DMS79 treated with DMSO at 0.1 percent for 48 hours (cell line): ENCODE data around the gene NR4A2.
A peak's percentile ranks its signal among the peaks of the same experiment; 100 is the strongest.

ENCODE experiments used
- DNase-seq: peaks from one replicate; lab custom pipeline; 2025; lab: John Stamatoyannopoulos, UW

NR4A2 gene

DNA sequence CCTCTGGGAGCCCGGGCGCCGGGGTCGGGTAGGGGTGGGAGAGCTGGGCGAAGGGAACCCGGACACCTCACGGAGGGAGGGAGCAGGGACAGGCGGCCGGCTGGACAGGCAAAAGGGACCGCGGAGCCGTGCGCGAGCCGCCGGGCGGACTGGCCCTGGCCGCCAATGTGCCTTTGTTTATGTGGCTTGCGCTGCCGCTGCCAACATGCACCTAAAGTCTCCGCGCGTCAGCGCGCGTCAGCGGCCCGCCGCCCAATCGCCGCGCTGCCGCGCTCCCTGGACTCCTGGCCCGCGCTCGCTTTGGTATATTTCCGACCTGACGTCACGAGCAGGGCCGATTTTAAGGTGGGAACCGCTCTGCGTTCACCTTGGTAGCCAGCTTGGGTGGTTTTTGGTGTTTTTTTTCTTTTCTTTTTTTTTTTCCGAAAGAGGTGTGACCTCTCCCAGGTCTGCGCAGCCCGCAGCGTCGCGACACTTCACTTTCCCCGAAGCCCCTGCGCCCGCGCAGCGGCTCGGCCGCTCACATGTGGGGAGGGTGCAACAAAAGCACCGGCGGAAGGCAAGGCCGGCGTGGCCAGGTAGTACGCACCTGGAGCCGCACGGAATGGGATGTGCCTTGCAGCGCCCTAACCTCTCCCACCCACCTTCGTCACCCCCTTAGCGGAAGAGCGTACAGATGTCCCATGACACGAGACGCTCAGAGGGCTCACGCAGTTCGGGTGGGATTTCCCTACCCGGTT is at the start of gene NR4A2:
Gene NR4A2 (minus strand): TSS at position 188 of the 740 bp plus-strand sequence. CDS start 2,535 bp downstream, outside the sequence.
- DNase-seq: peak; percentile 81

DNA sequence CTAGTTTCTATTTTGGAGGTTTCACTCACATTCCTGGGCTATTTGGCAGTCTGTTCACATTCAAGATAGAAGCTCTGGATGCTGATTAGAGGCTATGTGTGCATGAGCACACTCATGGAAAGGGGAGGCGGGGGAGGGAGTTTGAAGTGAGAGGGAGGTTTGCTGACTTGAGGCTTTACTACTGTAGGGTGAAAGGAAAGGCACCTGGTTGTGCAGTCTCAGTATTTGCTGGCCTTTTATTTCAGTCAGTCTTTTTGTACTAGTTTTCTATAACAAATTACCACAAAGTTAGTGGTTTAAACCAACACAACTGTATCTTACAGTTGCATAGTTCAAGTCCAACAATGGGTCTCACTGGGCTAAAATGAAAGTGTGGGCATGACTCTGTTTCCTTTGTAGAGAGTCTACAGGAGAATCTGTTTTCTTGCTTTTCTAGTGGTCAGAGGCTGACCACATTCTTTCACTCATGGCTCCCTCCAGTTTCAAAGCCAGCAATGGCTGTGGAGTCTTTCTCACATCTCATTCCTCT is 47.7 kb upstream of the NR4A2 start:
- DNase-seq: no peak

DNA sequence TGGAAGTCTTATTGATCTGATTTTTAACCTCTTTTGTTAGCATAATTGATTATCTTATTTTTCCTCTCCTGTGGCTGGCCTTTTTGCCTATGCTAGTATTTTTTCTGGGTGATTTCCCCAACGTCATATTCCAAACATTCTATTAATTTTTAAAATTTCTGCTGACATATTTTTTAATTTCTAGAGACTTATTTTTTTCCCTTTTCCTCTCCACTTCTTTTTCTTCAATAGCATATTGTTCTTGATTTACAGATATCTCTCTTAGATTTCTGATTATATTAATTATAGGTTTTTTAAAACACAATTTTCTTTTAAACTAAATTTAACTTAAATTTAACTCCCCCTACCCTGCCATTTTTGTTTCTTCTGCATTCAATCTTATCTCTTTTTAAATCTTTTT is 47.2 kb upstream of the NR4A2 start:
- no peak for DNase-seq

GRCh38 chr2:156379071-156379470 is 46.5 kb upstream of the NR4A2 start:
- no peak for DNase-seq

GRCh38 chr2:156366753-156367152 is 34.2 kb upstream of the NR4A2 start:
- DNase-seq: no peak

DNA sequence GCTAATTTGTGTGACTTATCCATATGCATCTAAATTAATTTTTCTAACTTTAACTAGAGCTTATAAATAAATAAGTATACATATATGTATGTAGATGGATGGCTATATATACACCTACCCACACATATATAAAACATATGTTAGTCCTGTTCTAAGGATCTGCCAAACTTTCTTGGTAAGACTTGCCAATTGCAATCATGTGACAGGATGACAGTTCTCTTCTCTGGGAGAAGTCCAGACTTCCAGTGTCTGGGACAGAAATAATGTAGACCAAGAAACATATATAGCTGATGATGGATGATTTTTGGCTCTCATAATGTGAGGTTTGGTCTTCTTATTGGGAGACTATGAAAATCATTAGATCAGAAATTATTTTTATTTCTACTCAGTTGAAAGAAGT is 30.6 kb upstream of the NR4A2 start:
- DNase-seq: no peak

- DNase-seq: no peak
Observed at GRCh38 chr2:156356014-156356754, 23.7 kb upstream of the NR4A2 start.

DNA sequence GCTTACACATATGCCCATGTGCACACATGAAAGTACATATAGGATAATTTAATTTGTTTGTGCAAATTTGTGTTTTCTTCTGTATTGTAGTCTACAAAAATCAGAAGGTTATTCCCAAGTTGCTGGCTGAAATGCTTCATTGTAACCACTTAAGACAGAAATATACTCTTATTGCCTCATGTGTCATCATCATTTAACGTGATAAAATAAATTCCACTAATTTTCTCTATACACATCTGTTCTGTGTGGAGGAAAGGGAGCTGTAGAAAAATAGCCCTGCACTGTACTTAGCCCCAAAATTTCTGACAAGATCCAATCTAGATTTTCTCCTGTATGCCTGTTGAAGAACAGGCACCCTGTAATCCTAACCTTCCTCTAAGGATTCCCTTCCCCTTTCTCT is 20.4 kb upstream of the NR4A2 start:
- no peak for DNase-seq

- DNase-seq: no peak
Observed at GRCh38 chr2:156350374-156351142, 18.0 kb upstream of the NR4A2 start.

GRCh38 chr2:156349605-156350004 is 17.1 kb upstream of the NR4A2 start:
- DNase-seq: no peak

DNA sequence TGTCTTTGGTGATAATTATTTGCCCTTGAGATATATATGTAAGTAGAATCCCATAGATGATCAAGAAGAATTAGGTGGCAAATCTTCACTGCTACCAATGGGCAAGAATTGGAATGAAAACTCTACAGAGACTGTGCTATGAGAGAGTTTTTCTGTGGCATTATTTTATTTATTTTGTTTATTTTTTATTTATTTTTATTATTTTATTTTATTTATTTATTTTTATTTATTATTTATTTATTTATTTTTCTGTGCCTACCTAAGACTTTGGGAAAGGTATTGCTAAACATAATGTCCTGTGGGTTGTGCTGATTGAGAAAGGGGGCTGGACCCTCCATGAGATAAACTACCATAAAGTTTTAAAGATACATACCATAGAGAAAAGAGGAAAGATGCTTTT is 16.6 kb upstream of the NR4A2 start:
- no peak for DNase-seq

- no peak for DNase-seq
Observed at GRCh38 chr2:156347431-156347830, 14.9 kb upstream of the NR4A2 start.

DNA sequence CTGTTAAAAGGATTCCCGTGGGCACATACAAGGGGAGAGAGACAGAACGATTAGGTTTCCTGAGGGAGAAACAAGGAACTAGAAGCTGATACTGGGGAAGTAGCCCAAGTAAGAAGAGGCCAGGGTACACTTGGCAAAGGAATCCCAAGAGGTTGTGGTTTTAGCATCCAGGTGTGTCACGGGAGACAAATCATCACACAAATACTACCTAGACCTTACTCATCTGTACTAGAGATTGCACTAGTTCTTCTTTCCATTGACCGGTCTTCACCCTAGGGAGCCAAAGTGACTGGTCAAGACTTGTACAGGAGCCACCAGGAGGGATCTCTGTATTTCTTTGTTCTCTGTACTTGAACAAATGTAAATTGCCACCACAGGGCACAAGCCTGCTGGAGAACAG is 14.2 kb upstream of the NR4A2 start:
- no peak for DNase-seq

- DNase-seq: no peak
Observed at GRCh38 chr2:156345582-156345981, 13.1 kb upstream of the NR4A2 start.

DNA sequence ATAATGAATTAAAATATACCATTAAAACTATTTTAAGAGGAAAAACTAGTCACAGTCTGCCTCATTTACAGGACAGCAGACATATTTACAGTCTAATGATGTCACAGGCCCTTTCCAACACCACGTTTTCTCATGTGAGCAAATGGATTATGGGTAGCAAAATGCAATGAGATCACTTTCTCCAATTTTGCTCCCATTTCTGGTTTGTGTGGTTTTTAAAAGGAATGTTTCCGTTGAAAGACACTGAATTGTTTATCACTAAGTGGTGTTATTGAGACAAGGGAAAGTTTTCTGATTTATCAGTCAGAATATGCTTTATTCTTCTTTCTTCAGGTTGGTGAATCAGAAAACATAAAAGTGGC is 11.4 kb upstream of the NR4A2 start:
- DNase-seq: no peak

DNA sequence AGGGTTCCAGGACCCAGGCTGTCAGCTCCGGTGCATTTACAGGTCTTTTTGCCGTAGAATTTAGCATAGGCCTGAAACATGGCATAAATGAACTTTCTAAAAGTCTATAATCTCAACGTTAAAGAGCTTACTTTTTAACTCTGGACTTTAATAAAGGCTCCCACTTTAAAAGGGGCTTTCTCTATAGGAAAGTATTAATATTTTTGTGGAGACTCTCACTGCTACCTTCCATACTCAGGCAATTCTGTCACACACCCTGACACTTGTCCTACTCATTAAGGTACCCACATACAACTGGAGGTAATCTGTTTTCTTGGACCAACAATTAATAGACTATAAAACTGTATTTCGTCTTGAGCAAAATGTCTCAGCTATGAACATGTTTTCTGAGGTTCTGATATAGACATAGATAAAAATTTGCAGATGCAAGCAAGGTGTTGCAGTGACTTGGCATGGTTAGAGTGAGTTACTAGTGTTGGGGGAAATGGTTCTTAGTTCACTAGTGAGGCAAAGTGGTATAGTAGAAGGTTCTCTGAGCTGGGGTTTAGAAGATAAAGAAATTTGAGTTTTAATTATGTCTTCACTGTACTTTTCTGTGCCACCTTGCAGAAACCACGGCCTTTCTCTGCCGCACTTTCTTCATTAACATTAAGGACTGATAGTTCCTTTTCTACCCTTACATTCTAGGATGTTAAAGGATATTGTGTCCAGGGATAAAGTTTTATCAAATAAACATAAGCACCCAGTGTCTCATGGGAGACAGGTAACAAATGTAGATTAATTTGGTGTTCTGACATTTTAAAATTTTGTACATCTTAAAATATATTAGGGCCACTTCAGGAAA is 10.8 kb upstream of the NR4A2 start:
- peak; percentile 80 for DNase-seq

DNA sequence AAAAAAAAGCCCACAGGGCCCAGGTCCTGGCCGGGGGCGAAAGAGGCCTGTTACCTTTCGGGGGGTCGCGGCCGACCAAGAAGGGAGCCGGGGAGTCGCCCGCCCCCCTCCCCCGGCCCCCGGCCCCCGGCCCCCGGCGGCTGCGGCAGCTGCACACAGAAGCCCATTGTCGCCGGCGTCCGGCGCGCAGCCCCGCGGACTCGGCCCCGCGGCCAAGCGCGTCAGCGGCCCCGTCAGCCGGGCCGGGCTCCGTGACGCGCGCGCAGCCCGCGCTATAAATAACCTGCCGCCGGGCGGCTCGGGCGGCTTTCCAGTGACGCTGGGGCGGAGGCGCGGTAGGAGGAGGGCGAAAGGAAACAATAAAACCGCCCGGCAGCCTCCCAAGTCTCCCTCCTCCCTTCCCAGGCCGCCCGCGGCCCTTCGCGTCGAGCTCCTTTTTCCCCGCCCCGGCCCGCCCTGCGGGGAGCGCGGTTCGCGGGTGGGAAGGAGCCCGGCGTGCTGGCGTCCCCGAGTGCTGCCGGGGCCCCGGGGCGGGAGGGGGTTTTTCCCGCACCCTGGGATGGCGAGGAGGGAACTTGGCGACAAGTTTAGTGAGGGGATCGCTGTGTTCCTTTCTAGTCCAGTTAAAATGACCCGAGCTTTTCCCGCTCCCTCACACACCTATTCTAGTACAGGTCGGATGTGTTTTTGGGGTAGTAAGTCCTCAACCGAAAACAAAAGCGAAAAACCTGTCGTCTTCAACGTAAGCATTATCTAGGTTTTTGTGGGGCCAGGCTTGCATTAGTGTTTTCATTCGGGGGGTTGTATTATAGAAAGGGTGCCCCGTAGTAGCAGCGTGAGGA is 10.0 kb upstream of the NR4A2 start:
- peak; percentile 83 for DNase-seq

- peak; percentile 86 for DNase-seq
Observed at GRCh38 chr2:156341452-156342253, 9.1 kb upstream of the NR4A2 start.

GRCh38 chr2:156340804-156341451 is 8.4 kb upstream of the NR4A2 start:
- DNase-seq: peak; percentile 86
